ENCODE data around the gene RBM39. TPM values are rescaled to one million over a fixed set of nuclear protein-coding genes. Genes with fewer than 3 reads are reported as not detected.
A peak's percentile ranks its signal among the peaks of the same experiment; 100 is the strongest.

Gene RBM39

GRCh38 chr20:35657271-35657670 lies 84.8 kb downstream of the RBM39 start:
- WGBS: 40% methylated on average over 1 of the region's 1 CpG
- no peak overlapping the region for H3K18ac ChIP-seq (ENCODE audit: low read depth in 1 of 2, low read length in 2 of 2)

GRCh38 chr20:35654415-35654814 lies 87.6 kb downstream of the RBM39 start:
- Histone ChIP-seq H3K18ac (ENCODE audit: low read depth in 1 of 2, low read length in 2 of 2) (no peak overlapping the region), H3K4me1 (ENCODE audit: control insufficient read depth, insufficient read depth, low read depth, low read length) (peaks cover 4% of the 10 kb centered on the region), H3K9me3 (ENCODE audit: control insufficient read depth, low read length) (no peaks in the 10 kb centered on the region), H2AK5ac (ENCODE audit: low read length, severe bottlenecking) (no peak overlapping the region), H2BK15ac (ENCODE audit: low read depth, poor library complexity, severe bottlenecking) (no peak overlapping the region), H4K91ac (ENCODE audit: low read length) (peak overlapping the region; percentile 73), H3K4me2 (ENCODE audit: low read length, poor library complexity, severe bottlenecking) (no peak overlapping the region), H3K14ac (ENCODE audit: low read length in 2 of 2) (no peak overlapping the region), H3K27ac (ENCODE audit: low read length, poor library complexity, severe bottlenecking) (no peak overlapping the region), H4K8ac (ENCODE audit: low read length) (no peak overlapping the region), H2BK12ac (ENCODE audit: low read length in 2 of 2) (no peak overlapping the region), H3K4me3 (ENCODE audit: insufficient read depth in 1 of 2, low read depth in 1 of 2, low read length in 2 of 2) (no peak overlapping the region), H2AFZ (ENCODE audit: low read depth, low read length) (no peak overlapping the region), H3K79me1 (replicated peaks; ENCODE audit: low read length, poor library complexity, severe bottlenecking) (no peaks in the 10 kb centered on the region), H3K9ac (ENCODE audit: low read length) (no peak overlapping the region), H2BK5ac (ENCODE audit: low read depth, low read length, poor library complexity, severe bottlenecking) (no peak overlapping the region), H3K4ac (ENCODE audit: low read depth in 1 of 2, low read length in 2 of 2) (no peak overlapping the region), H3K36me3 (ENCODE audit: control insufficient read depth in 1 of 2, insufficient read depth in 2 of 2, low read depth in 1 of 2, low read length in 2 of 2) (peaks cover 22 to 47% of the 10 kb centered on the region in 2 experiments), H3K23ac (ENCODE audit: low read length in 2 of 2) (no peak overlapping the region), H3K27me3 (ENCODE audit: control insufficient read depth in 1 of 2, insufficient read depth in 1 of 2, low read length in 2 of 2) (no peaks in the 10 kb centered on the region), H2BK120ac (ENCODE audit: low read depth, low read length) (no peak overlapping the region)
- WGBS: over 99% methylated on average over 9 of the region's 9 CpGs
- DNase-seq: no peak

More at GRCh38 chr20:35657271-35657670, 84.8 kb downstream of the RBM39 start:
- Histone ChIP-seq H3K23ac (ENCODE audit: low read length in 2 of 2) (no peak overlapping the region), H3K27ac (ENCODE audit: low read length, poor library complexity, severe bottlenecking) (no peak overlapping the region), H3K4me2 (ENCODE audit: low read length, poor library complexity, severe bottlenecking) (peak overlapping the region; percentile 9), H2BK120ac (ENCODE audit: low read depth, low read length) (no peak overlapping the region), H3K36me3 (ENCODE audit: control insufficient read depth in 1 of 2, insufficient read depth in 2 of 2, low read depth in 1 of 2, low read length in 2 of 2) (peaks cover 22 to 32% of the 10 kb centered on the region in 2 experiments), H3K4ac (ENCODE audit: low read depth in 1 of 2, low read length in 2 of 2) (no peak overlapping the region), H4K91ac (ENCODE audit: low read length) (no peak overlapping the region), H3K4me1 (ENCODE audit: control insufficient read depth, insufficient read depth, low read depth, low read length) (peaks cover 7% of the 10 kb centered on the region), H3K27me3 (ENCODE audit: control insufficient read depth in 1 of 2, insufficient read depth in 1 of 2, low read length in 2 of 2) (no peaks in the 10 kb centered on the region), H2AK5ac (ENCODE audit: low read length, severe bottlenecking) (no peak overlapping the region), H3K14ac (ENCODE audit: low read length in 2 of 2) (no peak overlapping the region), H2BK15ac (ENCODE audit: low read depth, poor library complexity, severe bottlenecking) (no peak overlapping the region), H3K79me1 (replicated peaks; ENCODE audit: low read length, poor library complexity, severe bottlenecking) (no peaks in the 10 kb centered on the region), H4K8ac (ENCODE audit: low read length) (no peak overlapping the region), H2BK5ac (ENCODE audit: low read depth, low read length, poor library complexity, severe bottlenecking) (no peak overlapping the region), H3K9ac (ENCODE audit: low read length) (no peak overlapping the region), H2AFZ (ENCODE audit: low read depth, low read length) (no peak overlapping the region), H2BK12ac (ENCODE audit: low read length in 2 of 2) (no peak overlapping the region), H3K4me3 (ENCODE audit: insufficient read depth in 1 of 2, low read depth in 1 of 2, low read length in 2 of 2) (no peak overlapping the region), H3K9me3 (ENCODE audit: control insufficient read depth, low read length) (no peaks in the 10 kb centered on the region)
- DNase-seq: no peak

GRCh38 chr20:35653893-35654292 lies 88.2 kb downstream of the RBM39 start:
- no peak overlapping the region for H2BK120ac ChIP-seq (ENCODE audit: low read depth, low read length)
- DNase-seq: no peak
- H3K4me2 ChIP-seq (ENCODE audit: low read length, poor library complexity, severe bottlenecking): no peak overlapping the region
- H3K4ac ChIP-seq (ENCODE audit: low read depth in 1 of 2, low read length in 2 of 2): no peak overlapping the region
- H2AK5ac ChIP-seq (ENCODE audit: low read length, severe bottlenecking): no peak overlapping the region
- 94% methylated on average over 4 of the region's 4 CpGs for WGBS
- H2BK15ac ChIP-seq (ENCODE audit: low read depth, poor library complexity, severe bottlenecking): no peak overlapping the region
- no peak overlapping the region for H4K8ac ChIP-seq (ENCODE audit: low read length)
- no peak overlapping the region for H3K23ac ChIP-seq (ENCODE audit: low read length in 2 of 2)
- no peaks in the 10 kb centered on the region for H3K27me3 ChIP-seq (ENCODE audit: control insufficient read depth in 1 of 2, insufficient read depth in 1 of 2, low read length in 2 of 2)
- H2BK12ac ChIP-seq (ENCODE audit: low read length in 2 of 2): no peak overlapping the region
- no peak overlapping the region for H3K14ac ChIP-seq (ENCODE audit: low read length in 2 of 2)
- H3K36me3 ChIP-seq (ENCODE audit: control insufficient read depth in 1 of 2, insufficient read depth in 2 of 2, low read depth in 1 of 2, low read length in 2 of 2): peaks cover 22 to 47% of the 10 kb centered on the region in 2 experiments
- no peaks in the 10 kb centered on the region for H3K9me3 ChIP-seq (ENCODE audit: control insufficient read depth, low read length)
- no peak overlapping the region for H4K91ac ChIP-seq (ENCODE audit: low read length)
- no peak overlapping the region for H2AFZ ChIP-seq (ENCODE audit: low read depth, low read length)
- H3K9ac ChIP-seq (ENCODE audit: low read length): no peak overlapping the region
- no peak overlapping the region for H3K4me3 ChIP-seq (ENCODE audit: insufficient read depth in 1 of 2, low read depth in 1 of 2, low read length in 2 of 2)
- H3K18ac ChIP-seq (ENCODE audit: low read depth in 1 of 2, low read length in 2 of 2): no peak overlapping the region
- H2BK5ac ChIP-seq (ENCODE audit: low read depth, low read length, poor library complexity, severe bottlenecking): no peak overlapping the region
- H3K27ac ChIP-seq (ENCODE audit: low read length, poor library complexity, severe bottlenecking): no peak overlapping the region
- no peaks in the 10 kb centered on the region for H3K79me1 ChIP-seq (replicated peaks; ENCODE audit: low read length, poor library complexity, severe bottlenecking)
- peaks cover 4% of the 10 kb centered on the region for H3K4me1 ChIP-seq (ENCODE audit: control insufficient read depth, insufficient read depth, low read depth, low read length)

Small RNAs within 50 kb of the gene (small RNA-seq; reads per million reads assigned to genes)
- gene RF00026 (ENCODE audit: low read depth): not detected

Measured in mesenchymal stem cell (in vitro differentiated cells and primary cell).